GM21737 (cell line): Measurements from ENCODE around the gene KSR1.
"Not testable (repeated sequence)": the region's sequence is repeated elsewhere in the genome, so short reads cannot be mapped to it uniquely, and the experiment has no call there.

Experiments
- ATAC-seq: cut with Tn5 transposase; IDR thresholded peaks from one replicate; pipeline ENCODE4 v1.9.1; 2021; ENCODE audit warnings: mild to moderate bottlenecking, moderate library complexity; ENCODE audit not compliant: unreplicated experiment

KSR1 gene

GRCh38 chr17:27425991-27426390 is 30.3 kb upstream of the KSR1 start:
- ATAC-seq: no peak

- ATAC-seq: not testable (repeated sequence)
Measured at GRCh38 chr17:27426471-27426870, 29.8 kb upstream of the KSR1 start.

GRCh38 chr17:27427166-27427862 is 28.9 kb upstream of the KSR1 start:
- not testable (repeated sequence) for ATAC-seq

GRCh38 chr17:27428781-27429505 is 27.3 kb upstream of the KSR1 start:
- ATAC-seq: no peak

- ATAC-seq: no peak
Measured at GRCh38 chr17:27429666-27430382, 26.4 kb upstream of the KSR1 start.

- no peak for ATAC-seq
Measured at GRCh38 chr17:27430383-27430840, 25.8 kb upstream of the KSR1 start.

GRCh38 chr17:27430882-27431491 is 25.3 kb upstream of the KSR1 start:
- no peak for ATAC-seq

GRCh38 chr17:27433521-27433920 is 22.7 kb upstream of the KSR1 start:
- ATAC-seq: no peak

- ATAC-seq: not testable (repeated sequence)
Measured at GRCh38 chr17:27435431-27436070, 20.7 kb upstream of the KSR1 start.

GRCh38 chr17:27438348-27438998 is 17.8 kb upstream of the KSR1 start:
- ATAC-seq: no peak

- no peak for ATAC-seq
Measured at GRCh38 chr17:27439342-27439741, 16.9 kb upstream of the KSR1 start.

- no peak for ATAC-seq
Measured at GRCh38 chr17:27442702-27443101, 13.5 kb upstream of the KSR1 start.

- ATAC-seq: no peak
Measured at GRCh38 chr17:27443491-27443890, 12.8 kb upstream of the KSR1 start.

GRCh38 chr17:27445971-27446370 is 10.3 kb upstream of the KSR1 start:
- ATAC-seq: no peak

GRCh38 chr17:27446569-27447301 is 9.5 kb upstream of the KSR1 start:
- no peak for ATAC-seq

- not testable (repeated sequence) for ATAC-seq
Measured at GRCh38 chr17:27448534-27448933, 7.7 kb upstream of the KSR1 start.

GRCh38 chr17:27449541-27449940 is 6.7 kb upstream of the KSR1 start:
- ATAC-seq: no peak

GRCh38 chr17:27449988-27450387 is 6.3 kb upstream of the KSR1 start:
- no peak for ATAC-seq

- no peak for ATAC-seq
Measured at GRCh38 chr17:27450416-27450815, 5.8 kb upstream of the KSR1 start.

- ATAC-seq: no peak
Measured at GRCh38 chr17:27451906-27452305, 4.3 kb upstream of the KSR1 start.
